ENCODE results near the gene PRKACA. TPM values are rescaled to one million over a fixed set of nuclear protein-coding genes. Genes with fewer than 3 reads are reported as not detected.

The PRKACA gene
- total and polyA plus RNA-seq, 8 donors: 81.5 to 118 (median 93.7) TPM

DNA sequence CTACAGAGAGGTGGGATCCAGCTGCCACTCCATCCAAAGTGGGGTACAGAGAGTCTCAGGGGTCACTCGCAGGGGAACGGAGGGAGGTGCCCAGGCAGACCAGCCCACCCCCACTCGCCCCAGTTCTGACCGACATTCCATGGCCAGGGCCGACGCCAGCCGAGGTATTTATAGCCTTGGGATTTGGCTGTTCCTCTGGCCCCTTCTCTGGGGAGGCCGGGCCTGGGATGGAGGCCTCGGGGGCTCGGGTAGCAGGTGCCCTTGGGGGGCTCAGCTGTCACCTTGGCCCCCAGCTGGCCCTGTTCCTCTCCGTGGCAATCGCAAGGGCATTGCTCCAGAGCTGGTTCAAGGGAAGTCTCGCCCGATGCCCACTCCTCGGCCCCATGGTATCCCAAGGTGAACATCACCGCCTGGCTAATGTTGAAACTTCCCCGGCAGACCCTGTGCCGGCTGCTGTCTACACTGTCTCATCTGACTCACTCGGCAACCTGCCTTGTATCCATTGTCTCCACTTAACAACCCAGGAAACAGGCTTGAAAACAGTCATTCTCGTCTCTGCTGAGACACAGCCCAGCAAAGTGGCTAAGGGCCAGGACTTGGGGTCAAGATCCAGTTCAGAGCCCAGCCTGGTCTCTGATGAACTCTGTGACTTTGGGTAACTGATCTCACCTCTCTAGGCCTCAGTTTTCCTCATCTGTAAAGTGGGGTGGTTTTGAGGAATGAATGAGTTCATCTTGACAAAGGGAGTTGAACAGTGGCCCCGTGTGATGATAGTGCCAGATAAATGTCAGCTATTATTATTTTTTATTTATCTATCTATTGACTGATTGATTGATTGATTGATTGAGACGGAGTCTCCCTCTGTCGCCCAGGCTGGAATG, 9.7 kb downstream of the PRKACA start:
- Histone ChIP-seq H3K36me3 (peaks cover 0 to 60% of the 10 kb centered on the region in 2 donors), H3K4me3 (no peak overlapping the region), H3K27me3 (no peaks in the 10 kb centered on the region), H3K4me1 (peaks cover 6 to 11% of the 10 kb centered on the region in 2 donors), H3K9me3 (no peaks in the 10 kb centered on the region), H3K27ac (no peak overlapping the region)
- TF ChIP-seq, protein P1, sequence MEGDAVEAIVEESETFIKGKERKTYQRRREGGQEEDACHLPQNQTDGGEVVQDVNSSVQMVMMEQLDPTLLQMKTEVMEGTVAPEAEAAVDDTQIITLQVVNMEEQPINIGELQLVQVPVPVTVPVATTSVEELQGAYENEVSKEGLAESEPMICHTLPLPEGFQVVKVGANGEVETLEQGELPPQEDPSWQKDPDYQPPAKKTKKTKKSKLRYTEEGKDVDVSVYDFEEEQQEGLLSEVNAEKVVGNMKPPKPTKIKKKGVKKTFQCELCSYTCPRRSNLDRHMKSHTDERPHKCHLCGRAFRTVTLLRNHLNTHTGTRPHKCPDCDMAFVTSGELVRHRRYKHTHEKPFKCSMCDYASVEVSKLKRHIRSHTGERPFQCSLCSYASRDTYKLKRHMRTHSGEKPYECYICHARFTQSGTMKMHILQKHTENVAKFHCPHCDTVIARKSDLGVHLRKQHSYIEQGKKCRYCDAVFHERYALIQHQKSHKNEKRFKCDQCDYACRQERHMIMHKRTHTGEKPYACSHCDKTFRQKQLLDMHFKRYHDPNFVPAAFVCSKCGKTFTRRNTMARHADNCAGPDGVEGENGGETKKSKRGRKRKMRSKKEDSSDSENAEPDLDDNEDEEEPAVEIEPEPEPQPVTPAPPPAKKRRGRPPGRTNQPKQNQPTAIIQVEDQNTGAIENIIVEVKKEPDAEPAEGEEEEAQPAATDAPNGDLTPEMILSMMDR (IDR thresholded peaks at IDR 0.05): no peak
- DNase-seq: no peak
- intact Hi-C loops (cut with DNase I): no loop called here
- ATAC-seq: no peak

DNA sequence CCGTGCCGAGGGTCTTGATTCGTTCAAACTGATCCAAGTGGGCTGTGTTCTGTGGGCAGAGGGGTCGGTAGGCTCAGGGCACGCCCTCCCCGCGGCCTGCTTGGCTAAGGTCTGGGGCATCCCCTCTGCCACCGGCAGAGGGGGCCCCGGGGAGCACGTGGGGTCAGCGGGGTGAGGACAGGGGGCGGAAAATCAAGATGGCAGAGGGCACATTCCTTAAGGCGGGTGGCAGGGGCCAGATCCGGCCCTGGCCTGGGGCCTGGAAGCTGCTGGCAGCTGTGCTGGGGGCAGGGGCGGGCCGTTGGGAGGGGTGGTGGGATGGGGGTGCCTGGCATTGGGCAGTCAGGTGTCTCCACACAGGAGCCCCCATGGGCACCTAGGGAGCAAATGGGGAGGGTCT, 10.7 kb downstream of the PRKACA start:
- Histone ChIP-seq H3K36me3 (peaks cover 0 to 70% of the 10 kb centered on the region in 2 donors), H3K9me3 (no peaks in the 10 kb centered on the region), H3K4me3 (no peak overlapping the region), H3K27ac (no peak overlapping the region), H3K4me1 (peaks cover 0 to 2% of the 10 kb centered on the region in 2 donors), H3K27me3 (no peaks in the 10 kb centered on the region)
- DNase-seq (no peak), ATAC-seq (no peak)
- intact Hi-C loops (cut with DNase I): no loop called here
- TF ChIP-seq, protein P1 (IDR thresholded peaks at IDR 0.05): no peak

DNA sequence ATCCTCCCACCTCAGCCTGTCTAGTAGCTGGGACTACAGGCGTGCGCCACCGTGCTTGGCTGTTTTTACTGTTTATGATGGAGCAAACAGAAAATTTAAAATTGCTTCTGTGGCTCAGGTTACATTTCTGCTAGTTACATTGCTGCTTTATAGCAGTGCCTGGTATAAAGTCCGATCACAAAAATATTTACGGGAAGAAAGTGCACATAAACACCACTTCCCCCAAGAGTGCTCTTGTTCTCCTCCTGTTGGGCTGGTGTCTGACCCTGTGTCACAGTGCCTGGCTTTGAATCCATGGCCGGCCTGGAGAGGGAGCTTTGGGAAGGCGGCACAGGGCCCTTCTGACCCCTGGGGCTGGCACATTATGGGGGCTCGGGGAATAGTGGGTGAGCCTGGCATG, 11.9 kb downstream of the PRKACA start:
- H3K4me1 ChIP-seq: no peaks in the 10 kb centered on the region
- no peak overlapping the region for H3K4me3 ChIP-seq
- no peak overlapping the region for H3K27ac ChIP-seq
- no peak for ATAC-seq
- no peak for DNase-seq
- peaks cover 0 to 78% of the 10 kb centered on the region in 2 donors for H3K36me3 ChIP-seq
- no peaks in the 10 kb centered on the region for H3K9me3 ChIP-seq
- no peaks in the 10 kb centered on the region for H3K27me3 ChIP-seq
- TF ChIP-seq, protein P1 (IDR thresholded peaks at IDR 0.05): no peak
- intact Hi-C loops (cut with DNase I): no loop called here

DNA sequence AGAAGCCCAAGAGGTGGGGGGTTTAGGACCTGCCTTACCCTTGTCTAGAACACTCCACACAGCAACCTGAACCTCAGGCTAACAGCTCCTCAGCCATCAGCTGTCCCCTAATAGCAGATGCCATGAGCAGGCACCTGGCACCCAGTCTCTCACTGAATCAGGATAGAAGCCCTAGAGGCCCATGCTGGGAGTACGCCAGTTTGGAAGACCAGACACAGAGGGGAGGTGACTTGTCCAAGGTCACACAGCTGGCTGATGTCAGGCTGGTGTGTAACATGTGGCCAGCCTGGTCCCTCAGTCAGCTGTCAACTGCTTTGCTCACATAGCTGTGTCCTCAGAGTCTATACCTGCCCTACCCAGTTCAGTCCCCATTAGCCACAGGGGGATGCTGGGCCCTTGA, 14.3 kb downstream of the PRKACA start:
- intact Hi-C loops (cut with DNase I): no loop called here
- Histone ChIP-seq H3K4me1 (no peaks in the 10 kb centered on the region), H3K9me3 (no peaks in the 10 kb centered on the region), H3K4me3 (no peak overlapping the region), H3K36me3 (peaks cover 0 to 99% of the 10 kb centered on the region in 2 donors), H3K27me3 (no peaks in the 10 kb centered on the region), H3K27ac (no peak overlapping the region)
- TF ChIP-seq, protein P1 (IDR thresholded peaks at IDR 0.05): no peak
- ATAC-seq (no peak), DNase-seq (no peak)

DNA sequence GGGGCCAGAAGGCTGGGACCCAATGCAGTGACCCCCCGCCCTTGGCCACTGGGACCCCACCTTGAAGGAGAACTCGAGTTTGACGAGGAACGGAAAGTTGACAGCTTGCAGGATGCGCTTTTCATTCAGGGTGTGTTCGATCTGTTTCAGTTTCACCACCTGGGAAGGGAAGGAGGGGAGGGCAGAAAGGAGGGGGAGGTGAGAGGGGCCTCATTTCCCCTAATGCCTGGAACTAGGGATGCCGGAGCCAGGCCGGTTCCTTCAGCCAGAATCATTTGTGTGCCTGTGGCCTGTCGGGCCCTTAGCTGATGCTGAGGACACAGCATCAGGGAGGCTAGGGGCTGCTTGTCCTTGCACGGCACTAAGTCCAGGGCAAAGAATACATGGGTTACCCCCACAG, 14.8 kb downstream of the PRKACA start:
- intact Hi-C loops (cut with DNase I): no loop called here
- H3K36me3 ChIP-seq: peaks cover 0 to 99% of the 10 kb centered on the region in 2 donors

More for the DNA sequence above, 14.8 kb downstream of the PRKACA start:
- Histone ChIP-seq H3K9me3 (no peaks in the 10 kb centered on the region), H3K27ac (no peak overlapping the region), H3K4me1 (no peaks in the 10 kb centered on the region), H3K27me3 (no peaks in the 10 kb centered on the region), H3K4me3 (no peak overlapping the region)
- DNase-seq (no peak), ATAC-seq (no peak)
- TF ChIP-seq, protein P1 (IDR thresholded peaks at IDR 0.05): no peak

Data from left lung (tissue), 10 donors.